G401 (cell line): ENCODE data around the gene CARMIL3. TPM values are rescaled to one million over a fixed set of nuclear protein-coding genes. Genes with fewer than 3 reads are reported as not detected.
"Not testable (repeated sequence)": the region's sequence is repeated elsewhere in the genome, so short reads cannot be mapped to it uniquely, and the experiment has no call there.

ENCODE experiments used
- DNase-seq: peaks from one replicate; pipeline ENCODE4 v3.0.0-alpha.2; 2015; ENCODE audit warnings: low spot score
- in situ Hi-C: cut with HindIII; loops from 2 replicates; pipeline ENCODE4 v1.10.0; 2016; ENCODE audit warnings: low sequenced_read_pairs, mixed read lengths
- total RNA-seq: library from RNA; depleted of rRNA; stranded (reverse); fragments of >200 nt; shearing (Covaris generic); gene quantifications from 2 replicates; pipeline ENCODE4 v1.2.3, GENCODE V29; 2014

Gene CARMIL3
- total RNA-seq, 1 experiment from 2014 or later = 1.6 TPM

- in situ Hi-C loops = no loop called here
- DNase-seq = no peak
Observed at GRCh38 chr14:24102357-24103048, 50.7 kb downstream of the CARMIL3 start.

- no peak for DNase-seq
- in situ Hi-C loops = no loop called here
Observed at GRCh38 chr14:24103451-24103850, 51.6 kb downstream of the CARMIL3 start.

- DNase-seq, in situ Hi-C loops: not testable (repeated sequence)
Observed at GRCh38 chr14:24105609-24106239, 53.9 kb downstream of the CARMIL3 start.

GRCh38 chr14:24106672-24107271, 55.0 kb downstream of the CARMIL3 start:
- in situ Hi-C loops = no loop called here
- DNase-seq = no peak

- in situ Hi-C loops = no loop called here
- DNase-seq = no peak
Observed at GRCh38 chr14:24108336-24108874, 56.6 kb downstream of the CARMIL3 start.

- no peak for DNase-seq
- in situ Hi-C loops = no loop called here
Observed at GRCh38 chr14:24110060-24110459, 58.3 kb downstream of the CARMIL3 start.

- no peak for DNase-seq
- in situ Hi-C loops = no loop called here
Observed at GRCh38 chr14:24110523-24110922, 58.7 kb downstream of the CARMIL3 start.

GRCh38 chr14:24113379-24113800, 61.6 kb downstream of the CARMIL3 start:
- in situ Hi-C loops = no loop called here
- no peak for DNase-seq

- peak; percentile 90 for DNase-seq
- in situ Hi-C loops = no loop called here
Observed at GRCh38 chr14:24113801-24114531, 62.2 kb downstream of the CARMIL3 start.

- in situ Hi-C loops = no loop called here
Observed at GRCh38 chr14:24114532-24115421, 63.0 kb downstream of the CARMIL3 start, which contains the start of the genes DCAF11 and NRL. DCAF11 (plus strand) TSS chr14:24114777; CDS start chr14:24115595, 818 bp downstream. NRL (minus strand) TSS chr14:24114949; CDS start chr14:24082848, 32,101 bp downstream.

GRCh38 chr14:24115422-24116127, 63.8 kb downstream of the CARMIL3 start:
- in situ Hi-C loops = no loop called here
- DNase-seq = no peak

More at GRCh38 chr14:24114532-24115421, 63.0 kb downstream of the CARMIL3 start, which contains the start of the genes DCAF11 and NRL:
- peak; percentile 100 for DNase-seq

GRCh38 chr14:24116128-24116814, 64.5 kb downstream of the CARMIL3 start:
- in situ Hi-C loops = no loop called here

GRCh38 chr14:24117179-24117578, 65.4 kb downstream of the CARMIL3 start:
- in situ Hi-C loops = no loop called here
- no peak for DNase-seq

More at GRCh38 chr14:24116128-24116814, 64.5 kb downstream of the CARMIL3 start:
- no peak for DNase-seq
